Mesothelial cell of epicardium (in vitro differentiated cells): ENCODE data around the gene AK2. TPM values are rescaled to one million over a fixed set of nuclear protein-coding genes. Genes with fewer than 3 reads are reported as not detected.

Experiments used
- DNase-seq, 2 experiments: peaks; one replicate each; pipeline ENCODE4 v3.0.0; 2021; ENCODE audit warnings: low spot score in 2 of 2; ENCODE audit not compliant: unreplicated experiment in 2 of 2
- H3K27ac Mint-ChIP-seq: 2 replicates; pipeline ENCODE4 v1.8.0; 2021; ENCODE audit warnings: mixed read lengths
- H3K27me3 Mint-ChIP-seq: 2 replicates; pipeline ENCODE4 v1.8.0; 2021; ENCODE audit warnings: low read depth, mixed read lengths
- H3K36me3 Mint-ChIP-seq: 2 replicates; pipeline ENCODE4 v1.8.0; 2021; ENCODE audit warnings: mixed read lengths
- H3K4me1 Mint-ChIP-seq: 2 replicates; pipeline ENCODE4 v1.8.0; 2021; ENCODE audit warnings: mixed read lengths
- H3K4me3 Mint-ChIP-seq: 2 replicates; pipeline ENCODE4 v1.8.0; 2021; ENCODE audit warnings: mild to moderate bottlenecking, moderate library complexity, mixed read lengths
- H3K9me3 Mint-ChIP-seq: 2 replicates; pipeline ENCODE4 v1.8.0; 2021; ENCODE audit warnings: mixed read lengths
- total RNA-seq: library from RNA; stranded (reverse); gene quantifications from 3 replicates; pipeline ENCODE4 v1.2.1, GENCODE V29; 2021
- TF ChIP-seq, protein P1 (sequence below): fragments of 200-600 bp; sonication (generic); IDR thresholded peaks from one replicate; pipeline ENCODE4 v1.5.0; 2021; ENCODE audit warnings: antibody characterized with exemption; ENCODE audit not compliant: unreplicated experiment

AK2 gene
- total RNA-seq, 1 donor from 2014 or later: 139 TPM

DNA sequence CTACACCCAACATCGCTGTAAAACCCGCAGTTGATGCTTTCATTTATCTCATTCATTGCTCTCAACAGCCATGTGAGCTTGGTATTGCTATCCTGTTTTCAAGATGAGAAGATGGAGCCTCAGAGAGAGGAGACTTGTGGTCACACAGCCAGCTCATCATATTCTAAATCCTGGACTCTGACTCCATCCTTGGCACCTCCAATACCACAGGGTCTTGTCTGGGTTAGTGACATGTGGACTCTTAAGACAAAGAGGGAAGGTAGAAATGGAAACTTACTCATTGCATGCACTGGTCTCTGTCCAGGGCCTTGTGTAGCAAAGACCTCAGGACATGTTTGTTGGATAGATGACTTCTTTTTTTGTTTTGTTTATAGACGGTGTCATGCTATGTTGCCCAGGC, 65.1 kb downstream of the AK2 start:
- Mint-ChIP-seq H3K4me1 (peaks cover 9% of the 10 kb centered on the region), H3K27ac (no peak overlapping the region), H3K4me3 (no peak overlapping the region), H3K36me3 (peaks cover 2% of the 10 kb centered on the region), H3K9me3 (no peaks in the 10 kb centered on the region), H3K27me3 (peaks cover 25% of the 10 kb centered on the region)
- no peak for DNase-seq
- TF ChIP-seq, protein P1, sequence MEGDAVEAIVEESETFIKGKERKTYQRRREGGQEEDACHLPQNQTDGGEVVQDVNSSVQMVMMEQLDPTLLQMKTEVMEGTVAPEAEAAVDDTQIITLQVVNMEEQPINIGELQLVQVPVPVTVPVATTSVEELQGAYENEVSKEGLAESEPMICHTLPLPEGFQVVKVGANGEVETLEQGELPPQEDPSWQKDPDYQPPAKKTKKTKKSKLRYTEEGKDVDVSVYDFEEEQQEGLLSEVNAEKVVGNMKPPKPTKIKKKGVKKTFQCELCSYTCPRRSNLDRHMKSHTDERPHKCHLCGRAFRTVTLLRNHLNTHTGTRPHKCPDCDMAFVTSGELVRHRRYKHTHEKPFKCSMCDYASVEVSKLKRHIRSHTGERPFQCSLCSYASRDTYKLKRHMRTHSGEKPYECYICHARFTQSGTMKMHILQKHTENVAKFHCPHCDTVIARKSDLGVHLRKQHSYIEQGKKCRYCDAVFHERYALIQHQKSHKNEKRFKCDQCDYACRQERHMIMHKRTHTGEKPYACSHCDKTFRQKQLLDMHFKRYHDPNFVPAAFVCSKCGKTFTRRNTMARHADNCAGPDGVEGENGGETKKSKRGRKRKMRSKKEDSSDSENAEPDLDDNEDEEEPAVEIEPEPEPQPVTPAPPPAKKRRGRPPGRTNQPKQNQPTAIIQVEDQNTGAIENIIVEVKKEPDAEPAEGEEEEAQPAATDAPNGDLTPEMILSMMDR: no peak

DNA sequence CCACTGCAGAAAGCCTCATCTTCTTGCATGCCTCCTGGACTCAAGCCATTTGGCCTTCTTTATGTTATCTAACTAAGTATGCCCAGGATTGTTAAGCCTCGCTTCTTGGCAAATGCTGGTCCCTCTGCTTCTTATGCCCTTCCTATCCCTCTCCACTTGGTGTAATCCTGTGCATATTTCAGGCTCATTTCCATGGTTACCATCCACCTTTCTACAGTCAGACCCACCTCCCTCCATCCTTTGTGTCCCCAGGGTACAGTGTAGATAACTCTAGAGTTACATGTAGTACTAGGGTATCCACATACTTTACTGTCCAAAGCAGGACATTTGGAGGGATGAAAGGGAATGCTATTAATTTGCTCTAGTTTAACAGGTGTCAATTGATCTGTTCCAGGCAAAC, 65.5 kb downstream of the AK2 start:
- no peak overlapping the region for H3K27ac Mint-ChIP-seq
- H3K9me3 Mint-ChIP-seq: no peaks in the 10 kb centered on the region
- no peak overlapping the region for H3K4me3 Mint-ChIP-seq
- peaks cover 25% of the 10 kb centered on the region for H3K27me3 Mint-ChIP-seq
- H3K4me1 Mint-ChIP-seq: peaks cover 9% of the 10 kb centered on the region
- TF ChIP-seq, protein P1: no peak
- peaks cover 2% of the 10 kb centered on the region for H3K36me3 Mint-ChIP-seq
- DNase-seq: no peak

DNA sequence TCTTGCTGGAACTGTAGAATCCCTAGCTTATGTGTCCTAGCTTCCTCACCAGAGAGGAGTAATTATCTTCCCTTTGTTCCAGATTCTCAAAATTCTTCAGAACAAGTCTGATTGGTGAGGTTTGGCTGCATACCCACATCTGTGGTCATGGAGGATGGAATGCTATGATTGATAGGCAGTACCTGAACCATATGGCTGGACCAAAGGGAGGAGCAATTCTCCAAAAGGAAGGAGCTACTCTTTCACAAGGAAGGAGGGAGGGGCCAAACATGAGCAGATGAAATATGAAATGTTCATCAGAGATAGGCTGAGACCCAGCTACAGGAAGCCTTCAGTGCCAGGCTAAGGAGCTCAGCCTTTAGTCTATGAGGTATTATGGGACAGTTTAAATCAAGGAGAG, 67.1 kb downstream of the AK2 start:
- H3K4me1 Mint-ChIP-seq: peaks cover 15% of the 10 kb centered on the region
- TF ChIP-seq, protein P1: no peak
- peaks cover 25% of the 10 kb centered on the region for H3K27me3 Mint-ChIP-seq
- DNase-seq: no peak
- H3K9me3 Mint-ChIP-seq: no peaks in the 10 kb centered on the region
- no peak overlapping the region for H3K27ac Mint-ChIP-seq
- no peak overlapping the region for H3K4me3 Mint-ChIP-seq
- H3K36me3 Mint-ChIP-seq: no peaks in the 10 kb centered on the region

DNA sequence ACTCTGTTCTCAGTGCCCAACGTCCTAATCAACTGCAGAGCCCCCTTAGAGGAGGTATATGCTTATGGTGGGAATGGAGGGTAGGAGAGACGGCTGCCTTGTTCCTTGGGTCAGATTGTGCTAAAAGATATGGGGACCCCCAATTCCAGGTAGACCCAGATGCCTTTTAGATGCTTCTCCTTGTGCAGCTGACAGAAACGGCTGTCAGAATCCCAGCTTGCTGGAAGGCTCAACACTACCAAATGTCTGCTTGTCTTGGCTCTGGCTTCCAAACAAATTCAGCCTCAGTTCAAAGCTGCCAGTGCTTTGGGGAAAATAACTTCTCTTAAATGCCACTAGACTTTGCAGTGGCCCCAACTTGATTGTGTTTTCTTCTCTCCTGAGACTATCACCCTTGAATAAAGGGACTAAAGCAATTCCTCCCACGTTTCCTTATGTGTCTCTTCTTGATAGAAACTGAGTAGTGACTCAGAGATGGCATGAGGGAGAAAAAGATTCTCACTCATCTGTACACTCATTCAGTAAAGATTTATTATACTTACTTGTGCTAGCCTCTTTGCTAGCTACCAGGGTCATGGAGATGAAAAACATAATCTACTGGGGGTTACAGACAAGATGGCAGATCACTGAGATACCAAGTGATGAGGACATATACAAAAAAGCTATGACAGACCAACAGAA, 68.7 kb downstream of the AK2 start:
- H3K4me3 Mint-ChIP-seq: no peak overlapping the region
- H3K4me1 Mint-ChIP-seq: peaks cover 19% of the 10 kb centered on the region
- H3K9me3 Mint-ChIP-seq: no peaks in the 10 kb centered on the region
- H3K27me3 Mint-ChIP-seq: peaks cover 25% of the 10 kb centered on the region
- no peaks in the 10 kb centered on the region for H3K36me3 Mint-ChIP-seq
- DNase-seq: no peak
- TF ChIP-seq, protein P1: no peak
- no peak overlapping the region for H3K27ac Mint-ChIP-seq

DNA sequence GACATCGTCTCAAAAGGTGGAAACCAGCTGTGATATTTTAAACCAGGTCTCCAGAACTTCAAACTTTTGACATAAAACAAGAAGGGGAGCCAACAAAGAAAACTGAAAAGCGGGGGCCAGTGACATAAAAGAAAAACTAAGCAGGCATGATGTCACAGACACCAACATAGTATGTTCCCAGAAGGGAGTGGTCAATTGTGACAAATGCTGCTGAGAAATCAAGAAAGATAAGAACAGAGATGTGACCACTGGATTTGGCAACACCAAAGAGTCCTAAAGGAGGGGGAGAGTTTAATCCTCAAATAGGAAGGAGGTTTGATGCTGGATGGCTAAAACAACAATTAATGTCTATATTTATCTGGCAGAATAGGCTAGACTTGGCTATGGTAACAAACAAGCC, 69.8 kb downstream of the AK2 start:
- peaks cover 15% of the 10 kb centered on the region for H3K27me3 Mint-ChIP-seq
- H3K27ac Mint-ChIP-seq: no peak overlapping the region

More for the DNA sequence above, 69.8 kb downstream of the AK2 start:
- DNase-seq: no peak
- Mint-ChIP-seq H3K4me1 (peaks cover 24% of the 10 kb centered on the region), H3K9me3 (no peaks in the 10 kb centered on the region), H3K4me3 (no peak overlapping the region), H3K36me3 (no peaks in the 10 kb centered on the region)
- TF ChIP-seq, protein P1: no peak
